ENCODE data around the gene C10orf71.

DNA sequence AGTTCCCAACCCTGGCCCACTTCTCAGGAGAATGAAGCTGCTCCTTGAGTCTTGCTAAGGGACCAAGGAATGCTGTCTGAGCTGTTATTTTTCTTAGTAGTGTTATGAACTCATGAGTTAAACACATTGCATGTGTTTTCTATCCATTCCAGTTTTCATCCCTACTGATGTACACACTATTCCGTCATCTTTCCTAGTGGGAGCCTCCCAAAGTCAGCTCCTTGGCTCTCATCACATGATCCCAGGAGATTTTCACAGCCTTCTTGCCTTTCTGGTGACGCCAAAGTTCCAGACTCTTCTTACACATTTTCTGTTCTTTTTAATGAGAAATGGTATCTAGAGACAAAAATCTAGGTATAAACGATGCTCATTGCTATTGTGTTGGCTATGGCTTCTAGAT, 8.4 kb upstream of the C10orf71 start:
- TF ChIP-seq, protein P1, sequence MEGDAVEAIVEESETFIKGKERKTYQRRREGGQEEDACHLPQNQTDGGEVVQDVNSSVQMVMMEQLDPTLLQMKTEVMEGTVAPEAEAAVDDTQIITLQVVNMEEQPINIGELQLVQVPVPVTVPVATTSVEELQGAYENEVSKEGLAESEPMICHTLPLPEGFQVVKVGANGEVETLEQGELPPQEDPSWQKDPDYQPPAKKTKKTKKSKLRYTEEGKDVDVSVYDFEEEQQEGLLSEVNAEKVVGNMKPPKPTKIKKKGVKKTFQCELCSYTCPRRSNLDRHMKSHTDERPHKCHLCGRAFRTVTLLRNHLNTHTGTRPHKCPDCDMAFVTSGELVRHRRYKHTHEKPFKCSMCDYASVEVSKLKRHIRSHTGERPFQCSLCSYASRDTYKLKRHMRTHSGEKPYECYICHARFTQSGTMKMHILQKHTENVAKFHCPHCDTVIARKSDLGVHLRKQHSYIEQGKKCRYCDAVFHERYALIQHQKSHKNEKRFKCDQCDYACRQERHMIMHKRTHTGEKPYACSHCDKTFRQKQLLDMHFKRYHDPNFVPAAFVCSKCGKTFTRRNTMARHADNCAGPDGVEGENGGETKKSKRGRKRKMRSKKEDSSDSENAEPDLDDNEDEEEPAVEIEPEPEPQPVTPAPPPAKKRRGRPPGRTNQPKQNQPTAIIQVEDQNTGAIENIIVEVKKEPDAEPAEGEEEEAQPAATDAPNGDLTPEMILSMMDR (IDR thresholded peaks at IDR 0.05; ENCODE audit: insufficient read depth, low read depth, low read length): no peak
- TF ChIP-seq EZH2 (IDR thresholded peaks at IDR 0.05; ENCODE audit: insufficient read depth, low read length): no peak

Data from astrocyte (in vitro differentiated cells and primary cell).